GM13976 (cell line): ENCODE results near the gene CCDC18.

ENCODE experiments used
- DNase-seq: peaks from one replicate; pipeline ENCODE4 v3.0.0; 2012; ENCODE audit warnings: low spot score
- CTCF ChIP-seq: IDR thresholded peaks from 2 replicates; pipeline ENCODE4 v1.5.1; 2012; ENCODE audit warnings: borderline replicate concordance, mild to moderate bottlenecking; ENCODE audit not compliant: insufficient read depth; ENCODE audit errors: extremely low read depth, missing control alignments, control extremely low read depth
- in situ Hi-C: fragments of 300-500 bp; cut with MboI; formaldehyde crosslinking; loops from one replicate; pipeline ENCODE4 v1.12.0; 2022; ENCODE audit warnings: low sequenced_read_pairs, mixed read lengths, inconsistent platforms; ENCODE audit not compliant: unreplicated experiment

Gene CCDC18

GRCh38 chr1:93190432-93190831 is 9.9 kb downstream of the CCDC18 start:
- no peak for TF ChIP-seq CTCF
- in situ Hi-C loops: no loop called here
- no peak for DNase-seq

DNA sequence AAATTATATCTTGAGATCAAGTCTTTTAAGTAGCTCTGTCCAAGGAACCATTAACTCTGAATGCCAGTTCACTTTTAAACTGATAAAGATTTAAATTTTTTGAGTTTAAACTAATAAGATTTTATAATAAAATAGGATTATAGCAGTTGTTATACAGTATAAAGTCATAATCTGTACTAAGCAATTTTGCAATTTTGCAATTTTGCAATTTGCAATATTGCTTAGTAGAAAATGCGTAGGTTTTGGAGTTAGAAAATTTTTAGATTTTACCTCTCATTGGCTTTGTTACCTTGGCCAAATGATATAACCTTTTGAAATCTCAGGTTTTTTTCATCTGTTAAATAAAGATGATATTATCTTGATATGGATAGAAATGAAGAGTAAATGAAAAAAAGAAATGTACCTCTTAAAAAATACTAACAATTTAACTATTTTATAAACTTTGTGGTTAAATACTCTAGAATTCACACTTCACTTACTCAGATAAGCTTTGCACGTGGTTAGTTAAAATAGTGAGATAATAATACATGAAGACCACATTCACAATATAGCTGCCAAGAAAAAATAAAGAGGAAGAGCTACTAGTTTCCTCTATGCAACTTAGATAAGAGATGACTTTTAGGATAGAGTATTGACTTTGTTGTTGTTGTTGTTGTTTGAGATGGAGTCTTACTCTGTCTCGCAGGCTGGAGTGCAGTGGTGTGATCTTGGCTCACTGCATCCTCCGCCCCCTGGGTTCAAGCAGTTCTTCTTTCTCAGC is 13.9 kb downstream of the CCDC18 start:
- in situ Hi-C loops: no loop called here
- DNase-seq: no peak
- no peak for TF ChIP-seq CTCF

DNA sequence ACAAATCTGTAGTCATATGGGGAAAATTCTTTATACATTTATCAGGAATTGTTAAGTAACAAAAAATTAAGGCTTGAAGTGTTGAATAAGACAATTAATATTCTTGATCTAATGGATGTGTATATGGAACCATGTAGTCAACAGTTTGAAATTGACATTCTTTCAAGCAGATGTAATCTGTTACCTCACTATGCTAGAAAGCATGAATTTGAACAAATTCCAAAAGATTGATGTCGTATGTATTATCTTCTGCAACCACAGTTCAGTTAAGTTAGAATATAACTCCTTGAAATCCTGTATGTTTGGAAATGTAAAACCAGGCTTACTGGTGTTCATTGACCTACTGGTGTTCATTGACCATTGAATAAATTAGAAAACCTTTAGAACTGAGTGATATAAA is 16.1 kb downstream of the CCDC18 start:
- DNase-seq: no peak
- in situ Hi-C loops: no loop called here
- TF ChIP-seq CTCF: no peak

- in situ Hi-C loops: no loop called here
These were observed 18.6 kb downstream of the CCDC18 start for GRCh38 chr1:93199150-93199549.

GRCh38 chr1:93200086-93200620 is 19.6 kb downstream of the CCDC18 start:
- in situ Hi-C loops: no loop called here
- TF ChIP-seq CTCF: no peak
- no peak for DNase-seq

More at GRCh38 chr1:93199150-93199549, 18.6 kb downstream of the CCDC18 start:
- TF ChIP-seq CTCF: no peak
- DNase-seq: no peak

DNA sequence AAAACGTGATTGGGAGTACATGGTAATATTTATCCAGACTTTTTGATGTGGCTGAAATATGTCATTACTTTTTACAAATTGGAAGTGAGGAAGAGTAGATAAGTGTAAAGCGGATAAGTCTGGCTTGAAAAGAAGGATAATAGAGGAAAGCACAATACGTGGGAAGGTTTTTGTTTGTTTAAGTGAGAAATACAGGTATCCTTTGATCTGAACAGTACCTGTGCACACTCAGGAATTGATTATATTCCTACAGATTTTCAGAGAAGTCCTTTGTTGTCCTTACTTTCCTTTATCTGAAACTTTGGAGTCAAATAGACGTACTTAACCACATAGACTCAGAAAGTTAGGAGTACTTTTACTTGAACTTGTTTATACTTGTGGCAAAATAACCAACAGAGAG is 20.2 kb downstream of the CCDC18 start:
- in situ Hi-C loops: no loop called here
- DNase-seq: no peak
- TF ChIP-seq CTCF: no peak
